M059J (cell line): ENCODE results near the gene WWOX. TPM values are rescaled to one million over a fixed set of nuclear protein-coding genes. Genes with fewer than 3 reads are reported as not detected.

Experiments
- DNase-seq: peaks from one replicate; pipeline ENCODE4 v3.0.0-alpha.2; 2012; ENCODE audit warnings: low read depth
- total RNA-seq: library from RNA; depleted of rRNA; stranded (reverse); fragments of >200 nt; shearing (Covaris generic); gene quantifications from 2 replicates; pipeline ENCODE4 v1.2.3, GENCODE V29; 2014

Gene WWOX
- total RNA-seq, 1 experiment from 2014 or later, result 13.7 TPM

DNA sequence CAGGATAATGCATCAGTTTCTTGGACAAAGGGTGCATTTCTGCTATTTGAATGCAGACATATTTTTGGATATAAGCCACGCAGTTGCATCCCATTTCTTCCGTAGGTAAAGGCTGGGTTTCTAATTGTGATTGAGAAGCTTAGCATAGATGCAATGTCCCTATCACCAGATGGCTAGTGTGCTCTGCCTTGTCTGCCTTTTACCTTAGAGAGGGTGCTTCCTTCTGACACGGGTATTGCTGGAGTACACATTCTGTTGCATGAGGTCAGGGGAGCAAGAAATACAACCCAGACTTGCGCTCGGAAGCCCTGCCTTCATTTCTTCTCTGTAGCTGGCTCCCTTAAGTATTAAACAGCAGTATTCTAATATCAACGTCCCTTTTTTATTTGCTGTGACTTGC, 337.4 kb downstream of the WWOX start:
- DNase-seq, result no peak

DNA sequence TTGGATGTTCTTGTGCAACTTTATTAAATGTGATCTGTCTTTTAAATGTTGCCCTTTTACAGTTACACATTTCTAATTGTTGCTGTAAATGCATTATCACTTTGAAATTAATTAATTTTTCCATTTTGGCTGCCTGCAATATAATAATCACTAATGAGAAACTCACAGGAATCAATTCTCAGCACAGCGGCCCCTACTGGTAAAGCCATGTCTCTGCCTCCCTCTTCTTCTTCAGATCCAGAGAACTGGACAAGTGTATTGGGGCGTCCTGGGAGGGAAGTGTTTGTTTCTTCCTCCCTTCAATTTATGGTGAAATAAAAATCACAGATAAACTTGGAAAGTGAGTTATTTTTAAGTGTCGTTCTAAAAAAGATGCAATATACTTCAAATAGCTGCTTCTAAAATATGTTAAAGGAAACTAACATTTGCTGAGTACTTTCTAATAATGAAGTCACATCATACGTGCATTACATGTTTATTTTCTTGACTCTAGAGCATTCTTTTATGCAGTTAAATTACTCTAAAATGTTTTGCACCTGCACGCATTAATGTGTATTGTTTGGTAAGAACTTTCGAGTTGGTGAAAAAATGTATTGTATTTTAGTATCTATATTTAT, 338.0 kb downstream of the WWOX start:
- peak; percentile 4 for DNase-seq

DNA sequence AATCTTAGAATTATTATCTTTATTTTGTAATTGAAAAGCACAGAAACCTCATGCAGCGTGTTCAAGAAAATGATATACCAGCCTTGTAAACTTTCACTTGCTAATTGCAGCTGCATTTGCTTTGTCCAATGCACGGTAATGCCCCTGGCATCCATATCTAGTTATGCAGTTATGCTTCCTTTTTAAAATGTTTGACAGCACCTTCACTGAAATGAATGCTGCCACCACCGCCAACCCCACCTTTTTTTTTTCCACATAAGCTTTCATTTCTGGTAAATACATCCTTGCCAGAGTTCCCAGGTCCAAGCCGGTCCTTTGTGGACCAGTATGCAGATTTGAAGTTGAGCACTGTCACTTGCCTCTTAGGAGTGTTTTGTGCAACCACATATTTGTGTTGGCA, 338.8 kb downstream of the WWOX start:
- no peak for DNase-seq

DNA sequence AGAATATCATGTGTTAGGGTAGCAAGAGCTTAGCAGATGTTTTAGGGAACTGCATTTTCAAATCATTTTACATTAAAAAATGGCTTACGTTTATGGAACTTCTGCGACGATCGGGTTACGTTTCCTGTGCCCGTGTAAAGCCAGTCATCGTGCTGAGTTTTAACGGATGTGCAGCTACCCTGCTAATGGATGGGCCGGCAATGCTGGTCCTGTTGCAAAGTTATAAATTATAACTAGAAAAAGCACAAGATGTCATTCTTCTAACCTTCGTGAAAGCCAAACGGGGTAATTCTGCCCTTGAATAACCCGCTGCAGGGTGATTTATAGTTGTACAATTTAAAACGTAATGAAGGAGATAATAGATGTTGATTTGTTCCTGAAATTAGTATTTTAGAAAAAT, 339.2 kb downstream of the WWOX start:
- no peak for DNase-seq

DNA sequence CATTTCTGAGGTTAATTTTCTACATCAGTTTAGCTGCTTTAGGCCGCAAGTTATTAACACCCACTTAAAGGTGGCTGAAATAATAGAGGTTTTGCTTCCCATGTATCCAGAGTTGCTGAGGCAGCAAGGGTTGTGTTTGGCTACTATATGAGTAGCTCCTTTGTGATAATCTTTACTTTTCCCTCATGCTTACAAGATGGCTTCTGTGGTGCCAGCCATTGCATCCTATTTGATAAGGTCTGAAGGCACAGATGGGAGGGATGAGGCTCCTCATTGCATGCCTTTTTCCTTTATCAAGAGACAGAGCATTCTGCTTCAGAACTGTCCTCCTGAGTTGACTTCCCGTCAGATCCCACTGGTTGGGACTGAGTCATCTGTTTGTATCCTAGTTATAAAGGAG, 340.2 kb downstream of the WWOX start:
- DNase-seq, result no peak

DNA sequence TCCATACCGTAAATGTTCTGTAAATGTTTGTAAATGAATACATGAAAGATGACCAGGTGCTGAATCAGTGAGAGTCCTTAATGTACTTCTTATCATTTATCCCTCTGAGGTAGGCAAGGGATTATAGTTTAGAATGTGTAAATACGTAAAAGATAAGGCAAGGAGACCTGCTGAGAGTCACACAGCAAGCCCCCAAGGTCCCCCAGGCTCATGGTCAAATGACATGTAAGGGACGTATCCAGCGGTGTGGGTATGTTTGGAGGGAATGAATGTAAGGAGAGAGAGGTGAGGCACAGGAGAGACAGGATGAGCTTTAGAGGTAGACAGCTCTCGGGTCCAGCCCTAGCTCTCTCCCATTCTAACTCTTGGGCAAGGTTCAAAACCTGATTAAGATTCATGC, 341.8 kb downstream of the WWOX start:
- DNase-seq, result no peak

DNA sequence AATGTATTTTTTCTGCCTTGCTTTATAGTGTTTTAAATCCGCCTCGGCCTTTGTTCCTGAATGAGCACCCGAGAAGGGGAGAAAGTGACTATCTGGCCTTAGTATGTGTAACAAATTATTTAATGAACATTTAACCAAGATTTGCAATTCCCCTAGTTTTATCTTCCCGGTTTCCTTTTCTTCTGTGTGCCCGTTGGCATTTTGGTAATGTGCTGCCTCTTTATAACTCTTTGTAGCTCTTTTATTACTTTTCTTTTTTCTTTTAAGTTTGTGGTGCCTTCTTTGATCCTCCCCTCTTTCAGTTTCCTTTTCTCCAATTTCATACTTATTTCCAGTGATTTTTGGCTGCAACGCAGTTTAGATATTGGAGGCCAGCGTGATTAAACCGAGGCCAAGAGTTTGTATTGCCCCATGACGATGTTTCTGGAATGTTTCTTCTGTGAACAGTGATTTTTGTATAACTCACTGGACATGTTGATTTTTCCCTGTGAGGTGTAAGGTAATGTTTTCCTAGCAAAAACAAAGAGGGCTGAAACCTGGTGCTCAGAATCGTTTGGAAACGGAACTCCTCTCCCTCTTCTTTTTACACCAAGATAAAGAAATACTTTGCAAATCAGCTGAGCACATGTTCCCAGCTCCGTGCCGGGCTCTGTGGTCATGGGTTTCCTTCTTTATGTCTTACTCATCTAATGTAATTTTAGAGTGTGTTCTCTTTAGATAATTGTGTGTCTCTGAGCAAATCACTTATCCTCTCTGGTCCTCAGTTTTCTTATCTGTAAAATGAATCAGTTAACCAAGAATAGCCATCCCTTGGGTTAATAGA, 344.3 kb downstream of the WWOX start:
- no peak for DNase-seq

DNA sequence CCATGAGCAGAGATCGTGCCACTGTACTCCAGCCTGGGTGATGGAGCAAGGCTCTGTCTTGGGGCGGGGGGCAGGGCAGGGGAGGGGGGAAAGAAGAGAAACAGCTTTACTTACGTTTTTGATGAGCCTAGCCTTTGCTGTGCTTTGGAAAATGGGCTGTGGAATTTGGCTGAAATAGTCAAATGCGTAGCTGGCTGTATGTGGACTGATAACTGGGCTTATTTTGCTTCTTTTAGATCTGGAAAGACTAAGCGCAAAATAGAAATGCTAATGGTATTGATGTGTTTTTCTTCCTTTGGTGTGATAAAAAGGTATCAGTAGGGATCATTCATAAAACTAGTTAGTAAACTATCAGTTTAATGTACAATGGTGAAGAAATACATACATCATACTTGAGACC, 346.4 kb downstream of the WWOX start:
- no peak for DNase-seq

DNA sequence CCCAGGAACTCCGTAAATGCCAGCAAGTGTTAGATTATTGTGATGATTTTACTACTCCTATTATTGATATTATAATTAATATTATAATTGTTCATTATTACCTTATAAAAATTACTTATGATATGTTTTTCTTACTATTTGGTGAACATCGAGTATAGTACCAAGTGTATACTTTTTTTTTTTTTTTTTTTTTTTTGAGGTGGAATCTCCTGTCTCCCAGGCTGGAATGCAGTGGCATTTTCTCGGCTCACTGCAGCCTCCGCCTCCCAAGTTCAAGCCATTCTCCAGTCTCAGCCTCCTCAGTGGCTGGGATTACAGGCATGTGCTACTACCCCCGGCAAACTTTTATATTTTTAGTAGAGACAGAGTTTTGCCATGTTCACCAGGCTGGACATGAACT, 347.0 kb downstream of the WWOX start:
- DNase-seq, result no peak

DNA sequence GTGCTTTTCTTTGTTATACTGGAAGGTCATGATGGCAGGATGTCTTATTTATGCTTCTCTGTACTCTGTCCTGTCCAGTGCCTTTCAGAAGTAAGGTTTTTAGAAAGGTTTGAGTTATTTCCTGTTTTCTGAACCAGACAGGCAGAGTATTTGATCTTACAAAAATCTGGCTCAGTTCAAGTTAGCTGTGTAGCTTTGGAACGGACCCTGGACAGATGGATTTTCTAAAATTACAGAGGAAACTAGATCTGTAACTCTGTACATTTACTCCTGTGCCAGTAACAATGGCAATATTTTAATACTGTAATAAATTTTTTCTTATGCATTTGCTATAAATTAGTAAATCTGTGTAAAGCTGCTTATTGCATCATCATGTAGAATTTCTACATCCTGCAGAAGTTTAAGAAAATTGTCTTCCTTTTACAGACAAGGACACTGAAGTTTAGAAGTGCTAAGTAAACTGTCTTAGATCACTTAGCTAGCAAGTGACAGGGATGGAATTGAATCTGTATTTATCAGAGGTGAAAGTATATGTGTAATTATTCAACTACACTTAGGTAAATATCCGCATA, 347.6 kb downstream of the WWOX start:
- no peak for DNase-seq

DNA sequence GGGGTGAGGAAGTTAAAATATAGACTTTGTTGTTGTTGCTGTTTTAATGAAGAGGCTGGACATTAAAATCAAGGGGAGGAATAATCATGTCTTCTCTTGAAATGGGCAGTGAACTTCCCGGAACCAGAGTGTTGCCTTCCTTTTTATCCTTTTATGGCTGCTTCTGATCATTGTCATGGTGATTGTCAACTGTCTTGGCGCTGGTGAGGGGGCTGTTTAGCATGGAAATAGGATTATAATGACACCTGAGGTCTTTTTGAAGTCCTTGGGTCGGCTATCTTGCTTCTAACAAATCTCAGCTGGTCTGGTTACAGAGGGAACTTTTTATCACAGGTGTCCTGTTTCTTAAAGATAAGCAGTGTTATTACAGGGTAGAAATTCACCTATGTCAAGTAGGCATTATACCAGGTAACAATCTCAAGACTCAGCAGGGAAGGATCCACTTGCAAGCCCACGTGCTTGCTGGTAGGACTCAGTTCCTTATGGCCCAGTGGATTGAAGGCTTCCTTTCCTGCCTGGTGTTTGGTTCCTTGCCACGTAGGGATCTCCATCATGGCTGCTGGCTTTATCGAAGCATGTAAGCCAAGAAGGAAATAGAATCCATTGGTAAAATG, 349.3 kb downstream of the WWOX start:
- no peak for DNase-seq

DNA sequence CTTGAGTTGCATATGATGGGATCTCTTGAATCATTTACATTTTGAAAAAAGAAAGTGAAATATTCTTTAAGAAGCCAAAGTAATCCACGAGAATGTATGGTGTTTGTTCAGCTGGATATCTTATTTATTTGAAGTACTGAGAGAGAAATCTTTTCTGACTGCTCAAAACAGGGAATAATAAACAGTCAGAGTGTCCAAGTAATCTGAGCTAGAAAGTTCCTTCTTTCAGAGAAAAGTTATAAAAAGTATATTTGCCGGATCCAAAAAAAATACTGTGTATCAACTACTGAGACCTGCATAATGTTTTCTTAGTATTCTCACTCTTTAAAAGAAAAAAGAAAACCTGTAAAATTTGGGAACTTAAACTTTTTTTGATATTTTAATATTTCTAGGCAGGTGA, 350.8 kb downstream of the WWOX start:
- DNase-seq, result no peak

DNA sequence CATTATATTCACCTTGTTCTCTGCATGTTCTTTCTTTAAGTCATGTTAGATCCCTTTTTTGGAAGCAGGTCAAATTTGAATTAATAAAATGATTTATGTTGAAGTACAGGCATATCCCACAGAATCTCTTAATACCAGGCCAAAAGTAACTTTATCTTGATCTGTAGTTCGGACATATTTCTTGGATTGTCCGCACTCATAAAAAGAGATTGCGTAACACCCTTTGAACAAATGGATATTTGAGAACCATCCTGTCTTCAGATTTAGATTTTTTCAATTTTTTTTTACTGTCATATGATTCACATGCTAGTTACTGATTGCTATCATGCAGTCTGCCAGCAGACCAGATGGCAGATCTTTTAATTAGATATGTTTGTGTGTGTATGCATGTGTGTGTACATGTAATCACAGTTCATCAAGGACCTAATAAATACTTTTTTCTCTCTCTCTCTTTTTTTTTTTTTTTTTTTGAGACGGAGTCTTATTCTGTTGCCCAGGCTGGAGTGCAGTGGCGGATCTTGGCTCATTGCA, 352.6 kb downstream of the WWOX start:
- no peak for DNase-seq

DNA sequence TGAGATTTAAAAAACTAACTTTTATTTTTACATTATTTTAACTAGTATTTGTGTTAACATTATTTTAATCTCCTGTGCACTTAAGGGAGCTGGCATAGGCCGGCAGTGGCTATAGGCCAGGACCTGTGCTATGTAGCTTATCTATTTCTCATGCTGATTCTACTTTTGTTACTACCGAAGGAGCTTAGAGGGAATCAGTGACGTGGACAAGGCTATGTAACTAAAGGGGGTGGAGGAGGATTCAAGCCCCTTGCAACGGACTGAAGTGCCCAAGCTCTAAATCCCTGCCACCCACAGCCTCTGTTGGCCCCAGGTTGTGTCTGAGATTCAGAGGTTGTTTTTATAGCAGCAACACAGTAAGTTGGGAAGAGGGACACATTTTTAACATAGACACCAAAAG, 356.4 kb downstream of the WWOX start:
- no peak for DNase-seq

DNA sequence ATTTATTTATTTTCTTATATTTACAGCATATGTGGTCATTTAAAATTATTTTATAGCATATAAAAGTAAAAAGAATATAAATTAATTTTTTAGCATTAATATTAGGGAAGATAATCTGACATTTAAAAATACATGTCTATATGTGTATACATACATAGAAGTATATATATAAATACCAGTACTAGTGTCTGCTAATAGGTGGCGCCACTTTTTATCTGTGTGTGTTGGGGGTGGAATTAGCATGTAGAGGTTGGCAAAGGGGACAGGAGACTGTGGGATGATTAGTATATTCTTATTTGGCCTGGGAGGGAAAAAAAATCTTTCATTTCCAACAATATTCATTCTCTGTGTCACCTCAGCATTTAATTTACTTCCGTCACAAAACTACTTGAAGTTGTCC, 359.1 kb downstream of the WWOX start:
- no peak for DNase-seq

DNA sequence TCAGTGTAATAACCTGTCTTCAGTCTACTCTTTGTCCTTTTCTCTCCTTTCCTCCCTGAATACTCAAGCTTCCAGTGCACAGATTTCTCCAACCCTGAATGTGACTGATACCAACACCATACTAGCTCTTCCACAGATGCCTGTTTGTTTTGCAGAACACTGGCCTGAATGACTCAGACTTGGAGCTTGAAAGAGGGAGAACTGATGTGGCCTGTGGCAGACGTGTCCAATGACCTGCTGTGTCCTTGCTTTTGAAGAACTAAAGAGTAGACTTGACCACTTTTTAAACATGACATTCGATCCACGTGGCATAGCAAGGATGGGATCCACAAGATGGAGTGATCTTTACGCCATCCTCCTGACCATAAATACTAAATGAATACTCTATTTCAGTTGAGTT, 361.0 kb downstream of the WWOX start:
- no peak for DNase-seq

DNA sequence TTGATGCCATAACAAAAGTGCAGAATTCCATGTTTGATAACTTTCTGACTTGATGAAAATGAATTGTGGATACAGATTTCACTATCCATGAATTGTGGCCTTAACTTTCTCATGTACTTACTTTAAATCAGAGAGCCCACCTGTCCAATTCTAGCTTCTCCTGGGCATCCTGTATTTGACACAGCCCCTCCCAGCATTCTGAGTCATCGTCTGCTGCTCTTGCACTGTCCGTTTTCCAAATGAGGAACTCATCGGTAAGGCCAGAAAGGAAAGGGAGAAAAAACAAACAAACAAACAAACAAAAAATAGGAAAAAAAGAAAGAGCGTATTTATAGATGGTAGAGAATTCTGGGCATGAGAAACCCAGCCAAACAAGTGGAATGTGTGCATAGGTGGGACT, 361.6 kb downstream of the WWOX start:
- DNase-seq, result no peak

DNA sequence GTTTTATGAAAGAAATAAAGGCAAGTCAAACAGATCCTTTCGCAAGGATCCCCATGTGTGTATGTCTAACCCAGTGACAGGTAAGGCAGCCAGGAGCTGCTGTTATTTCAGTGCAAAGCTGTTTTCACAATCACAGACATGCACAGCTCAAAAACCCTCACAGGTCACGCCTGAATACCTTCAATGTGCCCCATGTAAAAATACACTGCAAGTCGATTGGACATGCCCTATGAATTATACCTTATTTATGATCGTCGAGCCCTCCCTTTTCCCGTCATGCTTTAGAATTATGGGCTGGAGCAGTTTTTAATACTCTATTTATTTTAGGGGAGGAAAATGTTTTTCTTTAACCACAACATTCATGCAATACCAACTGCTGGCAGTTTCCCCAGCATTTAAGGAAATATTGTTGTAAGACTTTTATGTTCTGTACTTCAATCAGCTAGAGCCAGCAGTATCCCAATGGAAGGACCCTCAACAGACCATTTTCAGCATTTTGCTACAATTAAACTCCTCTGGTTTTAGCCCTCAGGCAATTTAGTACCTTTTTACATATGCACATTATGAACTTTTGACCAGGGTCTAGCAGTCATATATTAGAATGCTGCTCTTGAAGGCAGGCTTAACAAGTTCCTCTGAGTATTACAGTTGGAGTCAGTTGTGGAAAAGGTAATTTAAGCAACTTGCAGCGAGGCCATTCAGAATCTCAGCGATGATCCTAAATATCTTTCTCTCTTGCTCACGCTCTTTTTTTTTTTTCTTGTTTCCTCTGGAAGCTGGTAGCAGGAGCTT, 362.2 kb downstream of the WWOX start:
- no peak for DNase-seq

DNA sequence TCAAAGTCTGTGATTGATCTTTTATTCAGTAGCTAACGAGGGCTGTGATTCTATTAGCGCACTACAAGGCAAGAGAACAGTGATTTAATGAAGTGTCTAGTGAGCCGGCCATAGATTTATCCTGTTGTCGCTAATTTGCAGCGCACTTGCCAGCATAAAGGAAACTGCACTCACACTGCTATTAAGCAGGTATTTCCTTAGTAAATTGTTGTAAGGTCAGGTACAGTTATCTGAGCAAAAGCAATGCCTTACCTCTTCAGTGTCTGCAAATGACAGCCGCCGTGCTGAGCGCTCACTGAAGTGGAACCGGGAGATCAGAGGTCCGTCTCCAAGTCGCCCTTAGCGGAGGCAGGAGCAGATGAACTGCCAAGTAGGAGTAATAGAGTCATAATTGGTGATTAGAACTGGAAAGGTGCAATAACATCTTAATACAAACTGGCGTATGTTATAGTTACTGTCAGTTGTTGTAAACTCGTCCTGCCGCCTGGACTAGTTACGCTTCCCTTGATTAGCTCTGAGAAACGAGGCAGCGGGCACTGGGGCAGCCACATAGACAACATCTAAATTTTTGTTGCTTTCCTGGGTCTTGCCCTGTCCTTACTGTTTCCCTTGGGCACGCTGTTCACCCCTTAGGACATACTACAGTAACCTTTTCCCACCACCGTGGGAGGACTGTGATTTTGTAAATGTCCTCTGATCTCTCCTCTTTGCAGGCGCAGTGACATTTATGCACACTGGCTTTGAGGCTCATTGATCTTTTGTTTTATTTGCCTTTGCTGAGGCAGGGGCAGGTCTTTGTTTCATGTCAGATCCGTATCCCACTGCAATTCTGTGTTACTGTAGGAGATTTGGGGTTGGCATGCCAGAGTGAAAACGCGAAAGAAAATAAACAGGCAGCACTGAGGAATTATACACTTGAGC, 363.1 kb downstream of the WWOX start:
- no peak for DNase-seq

DNA sequence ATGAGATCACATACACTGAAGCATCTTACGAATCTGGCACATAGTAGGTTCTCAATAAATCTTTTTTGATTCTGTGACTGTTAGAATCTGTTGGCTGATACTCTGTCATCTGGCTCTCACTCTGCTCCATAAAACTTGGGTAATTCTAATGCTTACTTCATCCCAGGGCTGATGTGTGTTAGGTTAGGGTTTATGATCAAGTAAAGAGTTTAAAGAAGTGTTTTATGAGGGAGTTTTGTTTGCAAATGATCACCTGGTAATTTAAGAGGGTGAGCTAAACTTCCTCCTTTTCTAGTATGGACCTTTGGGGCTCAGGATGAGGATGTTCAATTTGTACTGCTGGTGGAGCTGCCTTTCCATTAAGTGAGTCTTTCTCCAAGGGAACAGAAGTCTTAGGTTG, 364.1 kb downstream of the WWOX start:
- DNase-seq, result no peak

DNA sequence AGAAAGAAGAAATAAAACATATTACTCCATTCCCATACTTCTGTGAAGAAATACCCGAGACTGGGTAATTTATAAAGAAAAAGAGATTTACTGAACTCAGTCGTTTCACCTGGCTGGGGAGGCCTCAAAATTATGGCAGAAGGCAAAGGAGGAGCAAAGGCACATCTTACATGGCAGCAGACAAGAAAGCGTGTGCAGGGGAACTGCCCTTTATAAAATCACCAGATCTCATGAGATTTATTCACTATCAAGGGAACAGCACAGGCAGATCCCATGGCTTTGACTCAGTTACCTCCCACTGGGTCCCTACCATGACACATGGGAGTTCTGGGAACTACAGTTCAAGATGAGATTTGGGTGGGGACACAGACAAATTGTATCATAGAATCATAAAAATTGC, 365.4 kb downstream of the WWOX start:
- DNase-seq, result no peak
